ENCODE measurements around the gene CEBPZOS.
"Not testable (repeated sequence)": the region's sequence is repeated elsewhere in the genome, so short reads cannot be mapped to it uniquely, and the experiment has no call there.

The CEBPZOS gene

DNA sequence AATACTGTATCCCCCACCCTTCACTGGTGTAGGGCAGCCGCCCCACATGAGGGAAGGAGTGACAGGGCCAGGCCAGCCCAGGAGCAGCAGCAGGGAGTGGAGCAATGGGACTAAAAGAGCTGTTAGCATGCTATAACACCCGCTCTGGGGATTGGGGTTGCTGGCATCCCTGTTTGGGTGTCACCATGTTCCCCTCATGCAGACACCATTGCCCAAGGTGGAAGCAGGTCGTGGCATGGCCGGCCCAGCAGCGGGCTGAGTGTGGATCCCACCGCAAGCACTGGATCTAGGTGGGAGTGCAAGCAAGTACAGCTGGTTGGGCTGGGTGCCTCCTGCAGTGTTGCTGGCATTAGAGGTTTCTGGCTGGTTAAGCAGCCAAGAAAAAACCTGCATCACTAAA, 4.5 kb upstream of the CEBPZOS start:
- DNase-seq = no peak

DNA sequence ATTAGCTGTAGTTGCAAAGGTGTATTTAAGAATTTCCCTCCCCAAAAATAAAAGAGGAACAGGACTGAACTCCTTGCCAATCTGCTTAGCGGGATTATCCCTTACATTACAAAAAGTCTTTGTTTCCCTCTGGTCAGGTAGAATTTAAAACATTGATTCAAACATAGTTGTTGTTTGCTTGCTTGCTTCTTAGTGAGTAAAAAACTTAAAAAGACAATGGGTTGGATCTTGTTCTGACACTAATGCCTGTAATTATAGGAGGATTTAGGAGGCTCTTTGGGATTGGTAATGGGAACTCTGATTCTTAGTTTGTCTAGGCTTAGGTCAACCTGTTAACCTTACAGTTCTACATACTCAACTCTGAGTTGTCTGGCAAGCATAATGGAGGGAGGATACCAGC, 3.7 kb upstream of the CEBPZOS start:
- DNase-seq = no peak

DNA sequence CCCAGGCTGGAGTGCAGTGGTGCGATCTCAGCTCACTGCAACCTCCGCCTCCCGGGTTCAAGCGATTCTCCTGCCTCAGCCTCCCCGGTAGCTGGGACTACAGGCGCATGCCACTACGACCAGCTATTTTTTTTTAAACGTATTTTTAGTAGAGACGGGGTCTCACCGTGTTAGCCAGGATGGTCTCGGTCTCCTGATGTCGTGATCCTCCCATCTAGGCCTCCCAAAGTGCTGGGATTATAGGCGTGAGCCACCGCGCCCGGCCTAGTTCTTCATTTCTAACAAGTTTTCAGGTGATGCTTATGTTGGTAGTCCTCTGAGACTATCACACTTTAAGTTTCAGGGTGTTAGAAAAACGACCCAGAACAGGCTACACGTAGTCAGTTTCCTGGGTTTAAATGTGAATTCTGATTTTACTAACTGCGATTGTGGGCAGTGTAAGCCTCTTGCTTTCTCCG, 405 bp upstream of the CEBPZOS start:
- not testable (repeated sequence) for DNase-seq

DNA sequence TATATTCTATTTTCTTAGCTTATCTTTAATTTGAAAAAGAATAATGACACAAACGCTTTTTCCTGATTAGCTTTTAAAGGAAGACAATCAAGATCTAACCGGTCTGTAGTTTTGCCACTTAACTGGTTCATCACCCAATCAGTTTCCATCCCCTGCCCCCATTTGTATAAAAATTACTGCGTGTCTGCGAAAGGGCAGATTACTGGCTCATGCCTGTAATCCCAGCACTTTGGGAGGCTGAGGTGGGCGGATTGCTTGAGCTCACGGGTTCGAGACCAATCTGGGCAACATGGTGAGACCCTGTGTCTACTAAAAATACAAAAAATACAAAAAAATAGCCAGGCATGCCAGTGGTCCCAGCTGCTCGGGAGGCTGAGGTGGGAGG, 2.4 kb downstream of the CEBPZOS start:
- DNase-seq = no peak

GRCh38 chr2:37201208-37201607, 4.9 kb downstream of the CEBPZOS start:
- DNase-seq = no peak

GRCh38 chr2:37201766-37202165, 5.5 kb downstream of the CEBPZOS start:
- DNase-seq = no peak

DNA sequence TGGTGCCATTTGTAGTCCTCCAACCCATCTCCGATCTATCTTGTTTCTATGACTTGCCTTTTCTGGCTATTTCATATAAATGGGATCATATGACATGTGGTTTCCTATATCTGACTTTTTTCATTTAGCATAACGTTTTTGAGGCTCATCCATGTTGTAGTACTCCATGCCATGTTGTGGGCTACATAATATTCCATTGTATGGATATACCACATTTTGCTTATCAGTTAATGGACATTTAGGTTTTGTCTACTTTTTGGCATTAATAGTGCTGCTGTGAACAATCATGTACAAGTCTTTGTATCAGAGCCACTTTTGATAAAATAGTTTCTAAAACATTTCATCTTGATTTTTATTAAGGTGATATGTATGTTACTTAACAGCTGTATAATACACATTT, 7.4 kb downstream of the CEBPZOS start:
- DNase-seq = no peak

DNA sequence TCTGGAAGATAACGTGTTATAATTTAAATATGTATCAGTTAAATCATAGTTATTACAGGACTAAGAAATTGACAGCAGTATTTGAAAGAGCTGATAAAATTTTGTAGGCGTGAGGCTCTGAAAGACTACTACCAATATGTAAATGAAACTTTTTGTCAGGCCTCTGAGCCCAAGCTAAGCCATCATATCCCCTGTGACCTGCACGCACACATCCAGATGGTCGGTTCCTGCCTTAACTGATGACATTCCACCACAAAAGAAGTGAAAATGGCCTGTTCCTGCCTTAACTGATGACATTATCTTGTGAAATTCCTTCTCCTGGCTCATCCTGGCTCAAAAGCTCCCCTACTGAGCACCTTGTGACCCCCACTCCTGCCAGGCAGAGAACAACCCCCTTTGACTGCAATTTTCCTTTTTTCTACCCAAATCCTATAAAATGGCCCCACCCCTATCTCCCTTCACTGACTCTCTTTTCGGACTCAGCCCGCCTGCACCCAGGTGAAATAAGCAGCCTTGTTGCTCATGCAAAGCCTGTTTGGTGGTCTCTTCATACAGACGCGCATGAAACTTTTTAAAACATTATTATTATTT, 8.9 kb downstream of the CEBPZOS start:
- not testable (repeated sequence) for DNase-seq

GRCh38 chr2:37205689-37206341, 9.5 kb downstream of the CEBPZOS start:
- DNase-seq = no peak

DNA sequence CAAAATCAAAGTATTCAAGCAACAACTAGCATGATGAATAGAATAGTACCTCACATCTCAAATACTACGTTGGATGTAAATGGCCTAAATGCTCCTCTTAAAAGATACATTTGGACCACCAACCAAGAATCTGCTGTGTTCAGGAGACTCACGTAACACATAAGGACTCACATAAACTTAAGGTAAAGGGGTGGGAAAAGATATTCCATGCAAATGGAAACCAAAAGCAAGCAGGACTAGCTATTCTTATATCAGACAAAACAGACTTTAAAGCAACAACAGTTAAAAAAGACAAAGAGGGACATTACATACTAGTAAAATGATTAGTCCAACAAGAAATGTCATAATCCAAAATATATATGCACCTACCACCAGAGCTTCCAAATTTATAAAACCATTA, 10.5 kb downstream of the CEBPZOS start:
- DNase-seq = not testable (repeated sequence)

DNA sequence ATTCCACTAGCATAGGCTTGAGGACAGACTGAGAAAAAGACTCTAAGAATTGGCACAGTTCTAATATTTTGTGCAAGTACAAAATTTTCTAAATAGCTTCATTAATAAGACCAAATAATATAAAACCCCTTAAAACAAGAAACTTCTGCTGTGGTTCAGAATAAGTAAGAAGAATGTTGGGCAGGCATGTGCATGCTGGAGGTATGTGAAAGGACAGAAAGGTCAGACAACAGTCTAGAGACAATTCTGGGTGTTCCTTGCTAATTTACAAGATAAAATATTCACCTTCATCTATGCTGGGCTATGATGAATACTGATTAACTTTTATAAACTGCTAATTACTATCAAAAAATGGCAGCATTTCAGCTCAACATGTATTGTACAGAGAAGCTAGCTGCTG, 14.9 kb downstream of the CEBPZOS start:
- no peak for DNase-seq

GRCh38 chr2:37211939-37212338, 15.6 kb downstream of the CEBPZOS start:
- DNase-seq = no peak

DNA sequence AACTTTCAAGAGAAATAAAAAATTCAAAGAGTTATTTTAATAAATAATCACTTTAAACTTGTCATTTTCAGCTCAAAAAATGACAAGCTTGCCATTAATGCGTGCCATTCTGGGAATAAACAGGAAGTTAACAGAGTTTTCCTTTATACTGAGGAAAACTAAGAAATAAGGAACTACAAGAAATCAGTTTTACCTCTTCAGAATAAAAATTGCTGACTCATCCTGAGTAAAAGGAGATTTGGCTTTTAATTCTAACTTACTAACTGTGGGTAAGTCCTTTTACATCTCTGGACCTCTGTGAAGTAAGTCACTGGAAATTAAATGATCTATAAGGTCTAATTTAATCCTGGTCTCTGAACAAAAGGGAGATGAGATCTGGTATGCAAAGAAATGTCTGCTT, 19.0 kb downstream of the CEBPZOS start:
- no peak for DNase-seq

- no peak for DNase-seq
Measured at GRCh38 chr2:37219046-37219445, 22.8 kb downstream of the CEBPZOS start.

DNA sequence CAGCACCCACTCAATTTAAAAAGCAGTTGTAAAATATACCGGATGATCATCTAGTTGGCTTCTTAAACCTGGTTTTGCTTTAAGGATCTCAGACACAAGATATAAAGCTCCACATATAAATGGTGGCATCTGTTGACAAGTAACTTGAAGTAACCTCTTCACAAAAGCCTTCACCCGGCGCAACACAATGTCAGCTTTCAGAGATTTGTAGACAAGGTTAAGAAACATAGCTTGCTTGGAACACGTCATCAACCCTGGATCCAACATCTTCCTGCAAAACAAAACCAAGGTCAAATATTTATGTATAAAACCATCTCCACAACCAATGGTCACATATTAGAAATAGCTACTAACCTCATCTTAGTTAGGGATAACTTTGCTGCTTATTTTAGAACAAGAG, 26.8 kb downstream of the CEBPZOS start:
- no peak for DNase-seq

DNA sequence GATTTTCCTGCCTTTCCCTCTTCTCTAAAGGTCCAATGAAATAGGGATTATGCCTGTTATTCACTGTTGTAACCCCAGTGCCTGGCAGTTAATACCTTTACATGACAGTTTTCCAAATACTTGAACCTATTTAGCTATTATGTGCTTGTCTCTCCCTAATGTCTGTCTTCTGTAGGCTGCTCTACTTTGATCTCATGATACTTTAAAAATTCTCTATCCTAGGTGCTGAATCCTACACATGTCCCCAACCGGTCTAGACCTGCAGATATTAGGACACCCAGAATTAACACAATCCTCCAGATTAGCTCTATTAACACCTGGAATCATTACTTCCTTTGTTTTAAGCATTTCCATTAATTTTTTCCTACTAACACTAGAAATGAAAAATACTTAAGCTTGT, 27.8 kb downstream of the CEBPZOS start:
- DNase-seq = no peak

GRCh38 chr2:37225129-37225528, 28.8 kb downstream of the CEBPZOS start:
- DNase-seq = not testable (repeated sequence)

GRCh38 chr2:37226863-37227262, 30.6 kb downstream of the CEBPZOS start:
- peak; percentile 79 for DNase-seq

DNA sequence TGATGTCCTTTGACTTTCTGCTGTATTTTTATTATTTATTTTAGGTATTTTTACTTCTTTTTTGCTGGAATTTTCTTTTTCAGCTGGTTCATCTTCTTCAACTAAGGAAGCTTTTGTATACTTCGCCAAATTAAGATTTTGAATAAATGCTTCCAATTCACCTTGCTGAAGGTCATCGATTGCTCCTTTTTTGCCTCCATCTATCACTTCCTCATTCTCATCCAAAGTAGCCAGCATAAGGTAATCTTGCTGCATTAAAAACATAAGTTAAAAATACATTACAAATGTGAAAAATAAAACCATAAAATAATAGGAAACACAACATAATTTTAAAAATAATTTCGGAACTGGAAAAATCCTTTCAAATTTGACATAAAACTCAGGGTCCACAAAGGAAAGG, 32.5 kb downstream of the CEBPZOS start:
- DNase-seq = no peak

DNA sequence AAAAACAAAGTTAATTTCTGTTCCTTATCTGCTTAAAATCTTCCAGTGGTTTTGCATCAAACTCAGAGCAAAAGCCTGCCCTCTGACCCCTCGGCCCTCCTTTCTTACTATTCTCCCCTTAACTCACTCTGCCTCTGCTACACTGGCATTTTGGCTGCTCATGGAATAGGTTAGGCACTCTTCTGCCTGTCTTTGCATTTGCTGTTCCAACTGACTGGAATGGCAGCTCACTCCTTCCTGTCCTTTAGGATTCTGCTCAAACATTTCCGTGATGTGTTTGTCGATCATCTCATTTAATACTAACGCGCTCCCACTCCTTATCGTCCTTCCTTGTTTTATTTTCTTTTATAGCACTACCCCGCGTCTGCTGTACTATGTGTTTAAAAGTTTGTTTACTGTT, 34.3 kb downstream of the CEBPZOS start:
- DNase-seq = no peak

- peak; percentile 96 for DNase-seq
Measured at GRCh38 chr2:37231241-37232130, 35.2 kb downstream of the CEBPZOS start, which contains the start of the genes CEBPZ and NDUFAF7. Gene CEBPZ (minus strand): TSS chr2:37231596. CDS start chr2:37231567, 29 bp downstream. Gene NDUFAF7 (plus strand): TSS chr2:37231658. CDS start chr2:37231706, 48 bp downstream.

- peak; percentile 58 for DNase-seq
Measured at GRCh38 chr2:37232131-37232933, 36.0 kb downstream of the CEBPZOS start.

DNA sequence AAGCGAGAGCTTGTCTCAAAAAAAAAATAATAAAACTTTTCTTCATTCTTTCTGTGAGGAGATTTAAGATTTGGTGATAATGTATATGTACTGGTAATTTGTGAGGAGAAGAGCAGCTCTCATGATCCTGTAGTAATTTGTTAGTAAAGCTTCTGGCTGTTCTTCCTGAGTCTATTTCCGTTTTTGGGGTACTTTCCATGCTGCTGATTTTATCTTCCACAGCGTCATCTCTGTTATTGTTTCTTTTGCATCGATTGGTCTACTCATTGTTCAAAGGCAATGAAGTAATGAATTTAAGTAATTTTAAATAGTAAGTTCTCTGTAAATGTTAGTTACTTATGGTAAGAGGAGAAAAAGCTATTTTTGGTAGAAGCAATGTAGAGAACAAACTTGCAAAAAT, 47.1 kb downstream of the CEBPZOS start:
- DNase-seq = no peak
